ENCODE results near the gene ATAD1.
"Not testable (repeated sequence)": the region's sequence is repeated elsewhere in the genome, so short reads cannot be mapped to it uniquely, and the experiment has no call there.

Gene ATAD1

DNA sequence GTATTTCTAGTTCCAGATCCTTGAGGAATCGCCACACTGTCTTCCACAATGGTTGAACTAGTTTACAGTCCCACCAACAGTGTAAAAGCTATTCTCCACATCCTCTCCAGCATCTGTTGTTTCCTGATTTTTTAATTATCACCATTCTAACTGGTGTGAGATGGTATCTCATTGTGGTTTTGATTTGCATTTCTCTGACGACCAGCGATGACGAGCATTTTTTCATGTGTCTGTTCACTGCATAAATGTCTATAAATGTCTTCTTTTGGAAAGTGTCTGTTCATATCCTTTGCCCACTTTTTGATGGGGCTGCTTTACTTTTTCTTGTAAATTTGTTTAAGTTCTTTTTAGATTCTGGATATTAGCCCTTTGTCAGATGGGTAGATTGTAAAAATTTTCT lies 37.6 kb upstream of the ATAD1 start:
- peaks cover 13% of the 10 kb centered on the region for H3K4me1 Mint-ChIP-seq
- H3K9me3 Mint-ChIP-seq, H3K4me3 Mint-ChIP-seq, ATAC-seq, H3K27me3 Mint-ChIP-seq, DNase-seq, H3K27ac Mint-ChIP-seq: not testable (repeated sequence)

DNA sequence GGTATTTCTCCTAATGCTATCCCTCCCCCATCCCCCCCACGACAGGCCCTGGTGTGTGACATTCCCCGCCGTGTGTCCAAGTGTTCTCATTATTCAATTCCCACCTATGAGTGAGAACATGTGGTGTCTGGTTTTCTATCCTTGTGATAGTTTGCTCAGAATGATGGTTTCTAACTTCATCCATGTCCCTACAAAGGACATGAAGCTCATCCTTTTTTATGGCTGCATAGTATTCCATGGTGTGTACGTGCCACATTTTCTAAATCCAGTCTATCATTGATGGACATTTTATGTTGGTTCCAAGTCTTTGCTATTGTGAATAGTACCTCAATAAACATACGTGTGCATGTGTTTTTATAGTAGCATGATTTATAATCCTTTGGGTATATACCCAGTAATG lies 37.2 kb upstream of the ATAD1 start:
- not testable (repeated sequence) for ATAC-seq, H3K27ac Mint-ChIP-seq, H3K4me3 Mint-ChIP-seq, DNase-seq, H3K9me3 Mint-ChIP-seq, H3K4me1 Mint-ChIP-seq, H3K27me3 Mint-ChIP-seq

DNA sequence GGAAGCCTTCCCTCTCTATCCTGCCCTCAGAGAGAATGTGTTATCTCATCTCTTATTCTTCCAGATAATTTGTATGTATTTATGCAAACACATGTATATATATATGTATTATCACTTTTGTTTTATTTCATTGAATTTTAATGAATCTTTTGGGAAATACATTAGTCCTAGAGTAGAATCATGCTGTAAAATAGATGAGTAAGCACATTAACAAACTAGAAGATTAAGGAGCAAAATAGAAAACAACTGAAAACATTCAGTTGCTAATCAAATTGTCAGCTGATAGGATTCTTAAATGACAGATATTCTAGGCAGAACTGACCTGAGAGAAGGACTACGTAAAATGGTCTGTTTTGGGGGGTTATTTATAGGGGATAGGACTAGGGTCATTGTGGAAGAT lies 34.1 kb upstream of the ATAD1 start:
- H3K4me3 Mint-ChIP-seq, result no peak overlapping the region
- no peaks in the 10 kb centered on the region for H3K27me3 Mint-ChIP-seq
- peaks cover 7% of the 10 kb centered on the region for H3K4me1 Mint-ChIP-seq
- DNase-seq (no peak), ATAC-seq (no peak)
- H3K27ac Mint-ChIP-seq, result no peak overlapping the region
- H3K9me3 Mint-ChIP-seq, result no peaks in the 10 kb centered on the region

DNA sequence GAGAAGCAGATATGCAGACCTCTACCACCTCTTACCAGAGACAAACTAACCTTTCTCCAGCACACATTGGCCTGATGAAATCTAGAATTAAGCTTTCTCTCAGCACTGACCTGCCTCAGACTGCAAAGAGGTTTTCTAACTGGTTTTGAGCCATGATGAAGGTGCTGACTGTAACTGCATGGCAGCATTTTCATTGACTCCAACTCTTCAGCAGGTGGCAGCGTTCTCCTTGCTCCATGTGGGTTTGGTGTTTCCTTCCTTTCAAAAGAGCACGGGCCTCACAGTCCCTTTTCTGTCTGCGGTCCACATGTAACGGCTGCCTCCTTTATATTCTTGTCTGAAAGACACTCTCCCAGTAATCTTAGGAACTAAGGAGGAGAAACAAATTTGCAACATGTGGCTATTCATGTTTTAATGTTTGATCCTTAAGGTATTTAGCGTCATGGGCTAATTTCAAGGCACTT lies 32.7 kb upstream of the ATAD1 start:
- Mint-ChIP-seq H3K4me1 (peaks cover 7% of the 10 kb centered on the region), H3K9me3 (no peaks in the 10 kb centered on the region), H3K4me3 (no peak overlapping the region), H3K27me3 (no peaks in the 10 kb centered on the region), H3K27ac (no peak overlapping the region)
- ATAC-seq (peak; percentile 79), DNase-seq (peak; percentile 23 to 40)

DNA sequence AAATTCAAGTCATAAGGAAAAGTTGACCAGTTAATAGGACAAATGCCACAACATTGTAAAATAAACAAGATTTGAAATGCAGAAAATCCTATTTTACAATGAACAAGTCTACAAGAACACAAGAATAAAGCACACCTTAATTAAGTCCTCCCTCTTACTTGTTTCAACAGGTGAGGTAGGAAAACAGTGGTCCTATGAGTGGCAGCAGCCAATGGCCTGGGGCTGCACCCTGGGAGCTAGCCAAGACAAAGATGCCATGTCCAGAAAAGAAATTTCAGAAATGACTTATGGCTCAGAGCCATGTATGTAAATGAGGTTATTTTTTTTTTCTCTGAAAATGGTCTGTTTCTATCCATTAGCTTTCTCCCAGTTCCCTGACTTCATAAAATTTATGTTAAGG lies 31.0 kb upstream of the ATAD1 start:
- Mint-ChIP-seq H3K27me3 (no peaks in the 10 kb centered on the region), H3K4me3 (no peak overlapping the region), H3K4me1 (peaks cover 7% of the 10 kb centered on the region), H3K9me3 (no peaks in the 10 kb centered on the region), H3K27ac (no peak overlapping the region)
- no peak for ATAC-seq
- DNase-seq, result no peak

DNA sequence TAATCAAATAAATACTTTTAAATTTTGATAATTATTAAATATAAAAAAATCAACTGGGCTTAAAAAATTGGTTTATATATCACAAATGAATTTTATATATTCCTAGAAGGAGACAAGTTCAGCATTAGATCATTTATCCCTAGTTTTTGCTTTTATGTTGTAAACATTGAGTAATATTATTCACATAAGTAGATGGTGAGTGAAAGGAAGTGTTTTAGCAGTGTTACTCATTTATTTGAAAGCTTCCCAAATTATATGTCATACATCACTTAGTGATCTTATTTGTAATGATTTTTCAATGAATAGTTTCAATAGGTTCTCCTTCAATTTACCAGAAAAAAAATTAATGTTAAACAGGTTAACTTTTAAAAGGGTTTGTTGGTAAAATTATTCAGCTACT lies 29.5 kb upstream of the ATAD1 start:
- Mint-ChIP-seq H3K4me1 (peaks cover 7% of the 10 kb centered on the region), H3K27ac (no peak overlapping the region), H3K4me3 (no peak overlapping the region), H3K27me3 (no peaks in the 10 kb centered on the region), H3K9me3 (no peaks in the 10 kb centered on the region)
- DNase-seq (no peak), ATAC-seq (no peak)

DNA sequence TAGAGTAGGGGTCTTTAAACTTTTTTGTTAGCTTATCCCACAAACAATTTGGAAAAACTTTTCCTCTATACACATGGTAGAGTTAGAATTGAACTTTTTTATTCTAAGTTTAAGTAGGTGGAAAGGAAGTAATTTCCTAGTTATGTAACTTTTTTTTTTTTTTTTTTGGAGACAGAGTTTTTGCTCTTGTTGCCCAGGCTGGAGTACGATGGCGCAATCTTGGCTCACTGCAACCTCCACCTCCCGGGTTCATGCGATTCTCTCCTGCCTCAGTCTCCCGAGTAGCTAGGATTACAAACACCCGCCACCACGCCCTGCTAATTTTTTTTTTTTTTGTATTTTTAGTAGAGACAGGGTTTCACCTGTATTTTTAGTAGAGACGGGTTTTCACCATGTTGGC lies 28.7 kb upstream of the ATAD1 start:
- not testable (repeated sequence) for H3K4me3 Mint-ChIP-seq, H3K9me3 Mint-ChIP-seq, H3K4me1 Mint-ChIP-seq, H3K27ac Mint-ChIP-seq, H3K27me3 Mint-ChIP-seq, DNase-seq, ATAC-seq

DNA sequence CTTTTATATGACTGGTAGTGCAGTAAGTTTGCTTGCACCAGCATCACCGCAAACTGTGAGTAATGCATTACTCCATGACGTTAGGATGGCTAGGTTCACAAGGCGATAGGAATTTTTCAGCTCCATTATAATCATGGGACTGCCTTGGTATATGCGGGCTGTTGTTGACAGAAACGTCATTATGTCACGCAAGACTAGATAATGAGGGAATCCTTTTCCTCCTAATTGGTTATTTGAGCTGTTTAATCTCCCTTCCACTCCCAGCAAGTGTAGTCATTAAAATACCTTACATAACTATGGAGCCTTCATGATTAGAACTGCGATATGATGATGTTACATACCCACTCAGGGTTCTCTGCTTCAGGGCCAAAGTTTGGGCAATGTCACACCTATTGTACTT lies 28.0 kb upstream of the ATAD1 start:
- Mint-ChIP-seq H3K9me3 (no peaks in the 10 kb centered on the region), H3K27ac (no peak overlapping the region), H3K4me3 (no peak overlapping the region), H3K4me1 (peaks cover 3% of the 10 kb centered on the region), H3K27me3 (no peaks in the 10 kb centered on the region)
- DNase-seq, result no peak
- ATAC-seq, result no peak

DNA sequence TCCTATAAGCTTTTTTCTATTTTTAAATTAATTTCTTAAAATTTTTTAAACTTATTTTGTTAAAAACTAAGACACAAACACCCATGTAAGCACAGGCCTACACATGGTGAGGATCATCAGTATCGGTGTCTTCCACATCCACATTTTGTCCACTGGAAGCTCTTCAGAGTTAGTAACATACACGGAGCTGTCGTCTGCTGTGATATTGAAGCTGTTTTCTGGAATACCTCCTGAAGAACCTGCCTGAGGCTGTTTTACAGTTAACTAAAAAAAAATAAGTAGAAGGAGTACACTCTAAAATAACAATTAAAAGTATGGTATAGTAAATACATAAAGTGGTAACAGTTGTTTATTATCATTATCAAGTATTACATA lies 27.6 kb upstream of the ATAD1 start:
- no peak for ATAC-seq
- H3K4me3 Mint-ChIP-seq, result no peak overlapping the region
- no peaks in the 10 kb centered on the region for H3K4me1 Mint-ChIP-seq
- no peak overlapping the region for H3K27ac Mint-ChIP-seq
- no peaks in the 10 kb centered on the region for H3K27me3 Mint-ChIP-seq
- no peak for DNase-seq
- no peaks in the 10 kb centered on the region for H3K9me3 Mint-ChIP-seq

DNA sequence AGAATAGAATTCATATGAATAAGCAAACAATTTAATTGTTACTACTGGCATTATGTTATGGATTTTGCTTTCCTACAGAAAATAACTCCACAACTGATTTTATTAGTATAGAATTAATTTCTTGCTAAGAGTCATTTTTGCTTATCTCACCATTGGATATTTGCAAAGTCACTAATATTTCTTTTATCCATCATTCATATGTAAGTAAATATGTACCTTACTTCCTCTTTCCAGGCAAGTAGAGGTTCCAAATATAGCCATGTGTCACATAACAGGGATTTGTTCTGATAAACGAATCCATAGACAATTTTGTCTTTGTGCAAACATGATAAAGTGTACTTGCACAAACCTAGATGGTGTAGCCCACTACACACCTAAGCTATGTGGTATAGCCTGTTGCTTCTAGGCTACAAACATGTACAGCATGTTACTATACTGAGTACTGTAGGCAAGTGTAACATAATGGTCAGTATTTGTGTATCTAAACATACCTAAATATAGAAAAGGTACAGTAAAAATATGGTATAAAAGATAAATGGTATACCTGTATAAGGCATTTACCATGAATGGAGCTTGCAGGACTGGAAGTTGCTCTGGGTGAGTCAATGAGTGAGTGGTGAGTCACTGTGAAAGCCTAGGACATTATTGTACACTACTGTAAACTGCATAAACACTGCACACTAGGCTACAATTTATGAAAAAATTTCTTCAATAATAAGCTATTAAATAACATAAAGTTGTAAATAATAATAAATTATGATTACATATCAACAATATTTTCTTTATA lies 27.0 kb upstream of the ATAD1 start:
- H3K9me3 Mint-ChIP-seq, result no peaks in the 10 kb centered on the region
- no peak overlapping the region for H3K4me3 Mint-ChIP-seq
- no peak overlapping the region for H3K27ac Mint-ChIP-seq
- DNase-seq, result no peak
- H3K27me3 Mint-ChIP-seq, result no peaks in the 10 kb centered on the region
- no peaks in the 10 kb centered on the region for H3K4me1 Mint-ChIP-seq
- ATAC-seq, result peak; percentile 49

DNA sequence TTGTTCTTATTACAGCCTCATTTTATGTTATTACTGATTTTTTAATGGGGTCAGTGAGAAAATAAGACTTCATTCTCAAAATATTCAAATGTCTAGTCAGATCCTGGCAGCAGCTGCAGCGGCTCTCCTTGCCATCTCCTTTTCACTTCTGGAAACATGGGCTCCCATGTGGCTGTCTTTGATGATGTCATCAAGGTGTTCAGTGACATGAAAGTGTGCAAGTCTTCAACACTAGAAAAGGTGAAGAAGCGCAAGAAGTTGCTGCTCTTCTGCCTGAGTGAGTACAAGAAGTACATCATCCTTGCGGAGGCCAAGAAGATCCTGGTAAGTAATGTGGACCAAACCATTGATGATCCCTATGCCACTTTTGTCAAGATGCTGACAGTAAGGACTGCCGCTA lies 25.7 kb upstream of the ATAD1 start:
- H3K9me3 Mint-ChIP-seq, result no peaks in the 10 kb centered on the region
- no peak for ATAC-seq
- no peak overlapping the region for H3K4me3 Mint-ChIP-seq
- H3K27me3 Mint-ChIP-seq, result no peaks in the 10 kb centered on the region
- no peak overlapping the region for H3K27ac Mint-ChIP-seq
- H3K4me1 Mint-ChIP-seq, result no peaks in the 10 kb centered on the region
- DNase-seq, result no peak

DNA sequence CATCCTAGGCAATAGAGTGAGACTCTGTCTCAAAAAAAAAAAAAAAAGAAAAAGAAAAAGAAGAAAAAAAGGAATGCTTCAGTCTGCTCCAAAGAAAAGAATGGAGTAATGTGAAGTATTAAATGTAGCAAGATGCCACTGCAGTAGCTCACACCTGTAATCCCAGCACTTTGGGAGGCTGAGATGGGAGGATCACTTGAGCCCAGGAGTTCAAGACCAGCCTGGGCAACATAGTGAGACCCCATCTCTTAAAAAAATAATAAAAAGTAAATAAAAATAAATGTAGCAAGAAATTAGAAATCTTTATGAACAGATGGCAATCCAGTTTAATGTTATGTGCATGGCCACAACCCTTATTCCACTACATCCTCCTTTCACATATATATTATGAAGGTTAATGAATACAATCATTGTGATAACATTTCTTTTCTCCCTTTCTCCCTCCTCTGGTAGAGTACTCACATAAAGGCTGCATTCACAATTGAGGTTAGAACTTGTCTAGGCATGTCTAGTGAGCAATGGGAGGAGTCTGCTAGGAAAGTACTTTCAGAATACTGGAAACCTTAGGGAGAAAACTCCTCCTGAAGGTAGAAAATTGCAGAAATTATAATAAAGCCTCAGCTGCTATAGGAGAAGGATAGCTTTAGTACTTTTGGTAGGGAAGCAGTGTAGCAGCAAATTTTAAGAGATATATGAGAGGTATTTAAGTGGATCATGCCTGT lies 24.9 kb upstream of the ATAD1 start:
- no peak for ATAC-seq
- H3K9me3 Mint-ChIP-seq, result no peaks in the 10 kb centered on the region
- no peak for DNase-seq
- no peaks in the 10 kb centered on the region for H3K27me3 Mint-ChIP-seq
- peak overlapping the region; percentile 39 to 81 for H3K27ac Mint-ChIP-seq
- H3K4me3 Mint-ChIP-seq, result no peak overlapping the region
- H3K4me1 Mint-ChIP-seq, result no peaks in the 10 kb centered on the region

DNA sequence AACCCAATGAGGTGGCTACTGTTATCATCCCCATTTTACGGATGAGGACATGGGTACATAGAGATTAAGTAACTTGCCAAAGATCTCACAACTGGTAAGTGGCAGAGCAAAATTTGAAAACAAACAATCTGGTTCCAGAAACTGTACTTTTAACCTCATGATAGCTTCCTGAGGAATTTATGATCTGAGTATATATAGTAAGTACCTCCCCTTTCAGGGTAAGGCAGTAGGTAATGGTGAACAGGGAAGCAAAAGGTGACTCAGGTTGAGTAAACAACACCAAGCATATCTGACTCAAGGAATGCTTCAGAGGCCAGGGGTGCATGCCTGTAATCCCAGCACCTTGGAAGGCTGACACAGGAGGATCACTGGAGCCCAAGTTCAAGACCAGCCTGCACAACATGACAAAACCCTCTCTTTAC lies 24.2 kb upstream of the ATAD1 start:
- DNase-seq, result no peak
- no peak for ATAC-seq
- Mint-ChIP-seq H3K9me3 (no peaks in the 10 kb centered on the region), H3K27ac (peak overlapping the region; percentile 39 to 81), H3K4me1 (no peaks in the 10 kb centered on the region), H3K27me3 (no peaks in the 10 kb centered on the region), H3K4me3 (no peak overlapping the region)

DNA sequence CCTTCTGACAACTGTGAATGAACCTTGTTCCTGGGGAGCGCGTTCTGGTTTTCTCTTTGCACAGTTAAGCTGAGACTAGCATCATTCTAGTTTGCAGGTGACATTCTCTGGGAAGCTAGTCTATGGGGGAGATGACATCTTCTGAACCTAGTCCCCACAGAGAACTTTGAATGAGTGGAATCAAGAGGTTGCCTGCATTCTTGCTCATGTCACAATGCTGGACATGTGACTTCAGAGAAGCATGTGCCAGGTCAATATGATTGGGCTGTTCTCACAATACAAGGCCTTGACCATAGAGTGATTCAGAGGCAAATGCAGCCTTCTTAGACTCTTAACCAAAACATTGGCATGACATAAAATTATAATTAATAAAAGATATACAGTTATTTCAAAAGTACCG lies 23.2 kb upstream of the ATAD1 start:
- DNase-seq, result no peak
- no peak overlapping the region for H3K27ac Mint-ChIP-seq
- H3K9me3 Mint-ChIP-seq, result peaks cover 0 to 4% of the 10 kb centered on the region in 2 donors
- no peaks in the 10 kb centered on the region for H3K4me1 Mint-ChIP-seq
- no peak overlapping the region for H3K4me3 Mint-ChIP-seq
- H3K27me3 Mint-ChIP-seq, result no peaks in the 10 kb centered on the region
- no peak for ATAC-seq

DNA sequence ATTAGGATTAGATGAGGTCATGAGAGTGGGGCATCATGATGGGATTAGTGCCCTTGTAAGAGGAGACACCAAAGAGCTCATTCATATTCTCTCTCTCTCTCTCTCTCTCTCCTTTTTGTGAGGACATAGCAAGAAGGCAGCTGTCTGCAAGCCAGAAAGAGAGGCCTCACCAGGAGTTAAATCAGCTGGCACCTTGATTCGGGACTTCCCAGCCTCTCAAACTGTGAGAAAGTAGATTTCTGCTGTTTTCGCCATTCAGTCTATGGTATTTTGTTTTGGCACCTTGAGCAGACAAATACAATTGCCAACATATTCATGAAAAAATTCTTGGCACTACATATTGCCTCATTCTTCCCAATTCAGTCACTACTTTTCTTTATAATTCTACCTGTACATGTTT lies 20.6 kb upstream of the ATAD1 start:
- Mint-ChIP-seq H3K4me3 (no peak overlapping the region), H3K4me1 (peaks cover 1% of the 10 kb centered on the region), H3K9me3 (peaks cover 0 to 4% of the 10 kb centered on the region in 2 donors), H3K27ac (no peak overlapping the region), H3K27me3 (no peaks in the 10 kb centered on the region)
- DNase-seq (no peak), ATAC-seq (no peak)

DNA sequence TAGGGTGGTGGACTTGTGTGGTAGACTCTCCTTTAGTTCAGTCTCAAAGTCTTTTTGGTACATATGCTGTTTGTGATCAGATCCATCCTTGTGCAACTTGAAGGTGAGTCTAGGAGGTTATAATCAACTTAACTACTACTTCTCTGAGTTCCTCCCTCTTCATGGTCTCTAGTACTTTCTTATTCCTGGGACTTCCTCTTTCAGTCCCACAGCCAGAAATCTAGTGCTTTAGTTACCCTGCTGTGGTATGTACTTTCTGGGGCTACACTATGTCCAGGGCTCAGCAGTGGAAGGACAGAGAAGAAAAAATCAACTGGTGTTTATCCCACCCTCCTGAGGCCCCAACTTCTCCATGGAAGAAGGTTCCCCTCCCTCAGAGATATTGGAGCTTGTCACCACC lies 19.4 kb upstream of the ATAD1 start:
- DNase-seq, result no peak
- no peak overlapping the region for H3K4me3 Mint-ChIP-seq
- H3K27me3 Mint-ChIP-seq, result no peaks in the 10 kb centered on the region
- no peak overlapping the region for H3K27ac Mint-ChIP-seq
- peaks cover 7% of the 10 kb centered on the region for H3K4me1 Mint-ChIP-seq
- no peak for ATAC-seq
- peaks cover 0 to 4% of the 10 kb centered on the region in 2 donors for H3K9me3 Mint-ChIP-seq

Data from stimulated activated naive CD8-positive, alpha-beta T cell treated with anti-CD3 and anti-CD28 coated beads, Interleukin-15, amount 100 ng/mL, for 72 hours (primary cell).